H9 (cell line): Measurements from ENCODE around the gene PCSK6. TPM values are rescaled to one million over a fixed set of nuclear protein-coding genes. Genes with fewer than 3 reads are reported as not detected.

Source experiments
- DNase-seq: peaks from one replicate; pipeline ENCODE4 v3.0.0-alpha.2; 2017
- H2AFZ ChIP-seq: one replicate; pipeline ENCODE4 v1.6.1; 2013; ENCODE audit warnings: mild to moderate bottlenecking, low read length, control low read depth, moderate library complexity
- H2AK5ac ChIP-seq: 2 replicates; pipeline ENCODE4 v1.6.1; 2013; ENCODE audit warnings: low read length, control low read depth, mixed read lengths; ENCODE audit not compliant: insufficient read length
- H2BK120ac ChIP-seq: one replicate; pipeline ENCODE4 v1.6.1; 2013; ENCODE audit warnings: low read depth, mild to moderate bottlenecking, low read length, control low read depth, inconsistent platforms; ENCODE audit not compliant: poor library complexity, severe bottlenecking
- H2BK12ac ChIP-seq: 2 replicates; pipeline ENCODE4 v1.6.1; 2013; ENCODE audit warnings: low read length, control low read depth, mixed read lengths, low read depth; ENCODE audit not compliant: insufficient read length
- H2BK15ac ChIP-seq: 2 replicates; pipeline ENCODE4 v1.6.1; 2013; ENCODE audit warnings: low read depth, low read length, control low read depth
- H2BK20ac ChIP-seq: one replicate; pipeline ENCODE4 v1.6.1; 2013; ENCODE audit warnings: low read depth, mild to moderate bottlenecking, low read length, control low read depth, inconsistent platforms; ENCODE audit not compliant: poor library complexity, severe bottlenecking
- H2BK5ac ChIP-seq: 2 replicates; pipeline ENCODE4 v1.6.1; 2013; ENCODE audit warnings: low read length, control low read depth, mixed read lengths; ENCODE audit not compliant: insufficient read length
- H3K14ac ChIP-seq: 2 replicates; pipeline ENCODE4 v1.6.1; 2013; ENCODE audit warnings: low read length, control low read depth; ENCODE audit not compliant: insufficient read depth
- H3K18ac ChIP-seq: 2 replicates; pipeline ENCODE4 v1.6.1; 2013; ENCODE audit warnings: low read depth, mild to moderate bottlenecking, mixed read lengths, low read length, control low read depth; ENCODE audit not compliant: insufficient read length
- H3K23ac ChIP-seq: 2 replicates; pipeline ENCODE4 v1.6.1; 2013; ENCODE audit warnings: low read length, control low read depth, mixed read lengths, low read depth; ENCODE audit not compliant: insufficient read length
- H3K23me2 ChIP-seq: 2 replicates; pipeline ENCODE4 v1.6.1; 2013; ENCODE audit warnings: low read depth, mild to moderate bottlenecking, mixed read lengths, low read length, control low read depth; ENCODE audit not compliant: insufficient read length, poor library complexity, severe bottlenecking
- H3K27ac ChIP-seq: 2 replicates; pipeline ENCODE4 v1.5.1; 2013; ENCODE audit warnings: low read length, control low read depth, mixed read lengths, low read depth; ENCODE audit not compliant: insufficient read length
- H3K27me3 ChIP-seq: 2 replicates; pipeline ENCODE4 v1.6.1; 2013; ENCODE audit warnings: low read length, control low read depth, inconsistent platforms; ENCODE audit not compliant: insufficient read depth
- H3K4ac ChIP-seq: 2 replicates; pipeline ENCODE4 v1.6.1; 2013; ENCODE audit warnings: low read depth, mild to moderate bottlenecking, control low read depth, inconsistent platforms, low read length, moderate library complexity
- H3K4me1 ChIP-seq: 2 replicates; pipeline ENCODE4 v1.6.1; 2013; ENCODE audit warnings: low read length, control low read depth, inconsistent platforms; ENCODE audit not compliant: insufficient read depth
- H3K4me2 ChIP-seq: 2 replicates; pipeline ENCODE4 v1.6.1; 2013; ENCODE audit warnings: low read length, control low read depth, mixed read lengths; ENCODE audit not compliant: insufficient read length, insufficient read depth
- H3K56ac ChIP-seq: 2 replicates; pipeline ENCODE4 v1.6.1; 2013; ENCODE audit warnings: low read depth, mild to moderate bottlenecking, mixed read lengths, low read length, control low read depth; ENCODE audit not compliant: insufficient read length
- H3K79me1 ChIP-seq: 2 replicates; pipeline ENCODE4 v1.6.1; 2013; ENCODE audit warnings: low read depth, mild to moderate bottlenecking, moderate library complexity, low read length, control low read depth, inconsistent platforms; ENCODE audit not compliant: insufficient read depth, poor library complexity, severe bottlenecking
- H3K79me2 ChIP-seq: 2 replicates; pipeline ENCODE4 v1.6.1; 2013; ENCODE audit warnings: low read length, control low read depth, inconsistent platforms; ENCODE audit not compliant: insufficient read depth
- H3K9ac ChIP-seq: 2 replicates; pipeline ENCODE4 v1.6.1; 2013; ENCODE audit warnings: low read length, control low read depth, mixed read lengths; ENCODE audit not compliant: insufficient read length; ENCODE audit errors: extremely low read depth
- H3K9me3 ChIP-seq: one replicate; pipeline ENCODE4 v1.6.1; 2013; ENCODE audit warnings: low read depth, low read length, inconsistent platforms; ENCODE audit not compliant: control insufficient read depth
- H3T11ph ChIP-seq: one replicate; pipeline ENCODE4 v1.6.1; 2013; ENCODE audit warnings: mild to moderate bottlenecking, low read length, control low read depth, inconsistent platforms
- H4K20me1 ChIP-seq: one replicate; pipeline ENCODE4 v1.6.1; 2013; ENCODE audit not compliant: control insufficient read depth, insufficient read length, insufficient read depth
- H4K5ac ChIP-seq: 2 replicates; pipeline ENCODE4 v1.6.1; 2013; ENCODE audit warnings: low read depth, mild to moderate bottlenecking, mixed read lengths, low read length, control low read depth; ENCODE audit not compliant: insufficient read length
- H4K8ac ChIP-seq: replicated peaks from 2 replicates; pipeline ENCODE4 v1.6.1; 2013; ENCODE audit warnings: low read length, control low read depth, mixed read lengths, low read depth; ENCODE audit not compliant: insufficient read length
- H4K91ac ChIP-seq: 2 replicates; pipeline ENCODE4 v1.6.1; 2013; ENCODE audit warnings: low read depth, mild to moderate bottlenecking, moderate library complexity, mixed read lengths, low read length, control low read depth; ENCODE audit not compliant: insufficient read length
- H3K27ac Mint-ChIP-seq, 3 experiments: 2 replicates in 2 of 3; 3 replicates in 1 of 3; pipeline ENCODE4 v1.8.0; 2020 to 2021; ENCODE audit warnings: mixed read lengths in 3 of 3, mild to moderate bottlenecking in 1 of 3, moderate library complexity in 1 of 3
- H3K27me3 Mint-ChIP-seq: 2 replicates; pipeline ENCODE4 v1.8.0; 2021; ENCODE audit warnings: low read depth, mild to moderate bottlenecking, moderate library complexity, mixed read lengths
- H3K36me3 Mint-ChIP-seq, 3 experiments: 2 replicates in 2 of 3; 3 replicates in 1 of 3; pipeline ENCODE4 v1.8.0; 2020 to 2021; ENCODE audit warnings: low read depth in 3 of 3, mixed read lengths in 3 of 3; ENCODE audit not compliant: insufficient read depth in 1 of 3
- H3K4me1 Mint-ChIP-seq, 2 experiments: 2 replicates each; pipeline ENCODE4 v1.8.0; 2020; ENCODE audit warnings: mixed read lengths in 2 of 2
- H3K4me3 Mint-ChIP-seq, 2 experiments: 2 replicates in 1 of 2; 3 replicates in 1 of 2; pipeline ENCODE4 v1.8.0; 2020 to 2021; ENCODE audit warnings: mild to moderate bottlenecking in 2 of 2, mixed read lengths in 2 of 2, moderate library complexity in 1 of 2
- H3K9me3 Mint-ChIP-seq, 2 experiments: 2 replicates in 1 of 2; 3 replicates in 1 of 2; pipeline ENCODE4 v1.8.0; 2020; ENCODE audit warnings: mild to moderate bottlenecking in 2 of 2, mixed read lengths in 2 of 2, moderate library complexity in 1 of 2
- CTCF ChIP-seq: fragments of 200-600 bp; sonication (generic); conservative IDR thresholded peaks from 3 replicates; pipeline ENCODE4 v1.8.0; 2021; ENCODE audit warnings: antibody characterized with exemption, mild to moderate bottlenecking
- WGBS: extraction: QIAGEN DNeasy Blood & Tissue Kit; methylation state at CpG from one replicate; pipeline ENCODE4 v1.1.7; 2013; ENCODE audit warnings: missing lambda C conversion rate, low lambda C conversion rate, mixed read lengths; ENCODE audit not compliant: insufficient read length; ENCODE audit errors: extremely low coverage; 5-methylcytosine and 5-hydroxymethylcytosine counted together
- total RNA-seq: library from RNA; stranded (reverse); gene quantifications from 2 replicates; pipeline ENCODE4 v1.2.1, GENCODE V29; 2021

PCSK6 gene
- total RNA-seq, 1 experiment from 2014 or later, result 4.0 TPM

- Histone ChIP-seq H3K27ac (no peak overlapping the region), H3K9ac (no peak overlapping the region), H3K27me3 (no peaks in the 10 kb centered on the region; the same call in 1 of the 2 replicates), H3K23me2 (no peaks in the 10 kb centered on the region), H4K8ac (no peak overlapping the region), H3K14ac (no peak overlapping the region; the same call in 1 of the 2 replicates), H2BK20ac (no peak overlapping the region), H4K5ac (no peak overlapping the region), H4K91ac (no peak overlapping the region), H3K79me2 (no peaks in the 10 kb centered on the region; the same call in 1 of the 2 replicates), H3K79me1 (no peaks in the 10 kb centered on the region), H2BK120ac (no peak overlapping the region), H3K23ac (no peak overlapping the region), H2BK15ac (no peak overlapping the region), H2BK12ac (no peak overlapping the region), H3K18ac (no peak overlapping the region), H3K4ac (no peak overlapping the region), H3T11ph (no peak overlapping the region), H3K9me3 (no peaks in the 10 kb centered on the region), H2AFZ (no peak overlapping the region), H3K4me1 (no peaks in the 10 kb centered on the region; the same call in 1 of the 2 replicates), H3K4me2 (no peak overlapping the region), H2BK5ac (no peak overlapping the region), H2AK5ac (no peak overlapping the region), H4K20me1 (no peaks in the 10 kb centered on the region), H3K56ac (no peak overlapping the region)
- Mint-ChIP-seq H3K27ac (no peak overlapping the region; a peak in 1 of 7 replicates), H3K4me3 (no peak overlapping the region), H3K36me3 (no peaks in the 10 kb centered on the region; a peak in 1 of 7 replicates), H3K9me3 (peaks cover 0 to 3% of the 10 kb centered on the region in 2 experiments; a peak in 2 of 5 replicates), H3K27me3 (peaks cover 71% of the 10 kb centered on the region), H3K4me1 (peaks cover 43 to 51% of the 10 kb centered on the region in 2 experiments)
- no peak for TF ChIP-seq CTCF
- no CpG with 5 or more reads among the region's 17 CpGs for WGBS
- no peak for DNase-seq
These were observed 62.7 kb downstream of the PCSK6 start for GRCh38 chr15:101426761-101427333.
